ENCODE results near the gene CHCHD4. TPM values are rescaled to one million over a fixed set of nuclear protein-coding genes. Genes with fewer than 3 reads are reported as not detected.

CHCHD4 gene
- 10.8 and 12.7 TPM in 2 replicates for total RNA-seq
- long read RNA-seq, transcript CHCHD4-202 (3 exons, 1,405 nt): major isoform, 5 of 11 reads
- long read RNA-seq, transcript CHCHD4-201 (4 exons, 1,603 nt): major isoform, 5 of 11 reads
- long read RNA-seq, partial matches to known transcripts: 0 of 11 reads
- long read RNA-seq, other reads (novel, unspliced or antisense): 1 of 11 reads

DNA sequence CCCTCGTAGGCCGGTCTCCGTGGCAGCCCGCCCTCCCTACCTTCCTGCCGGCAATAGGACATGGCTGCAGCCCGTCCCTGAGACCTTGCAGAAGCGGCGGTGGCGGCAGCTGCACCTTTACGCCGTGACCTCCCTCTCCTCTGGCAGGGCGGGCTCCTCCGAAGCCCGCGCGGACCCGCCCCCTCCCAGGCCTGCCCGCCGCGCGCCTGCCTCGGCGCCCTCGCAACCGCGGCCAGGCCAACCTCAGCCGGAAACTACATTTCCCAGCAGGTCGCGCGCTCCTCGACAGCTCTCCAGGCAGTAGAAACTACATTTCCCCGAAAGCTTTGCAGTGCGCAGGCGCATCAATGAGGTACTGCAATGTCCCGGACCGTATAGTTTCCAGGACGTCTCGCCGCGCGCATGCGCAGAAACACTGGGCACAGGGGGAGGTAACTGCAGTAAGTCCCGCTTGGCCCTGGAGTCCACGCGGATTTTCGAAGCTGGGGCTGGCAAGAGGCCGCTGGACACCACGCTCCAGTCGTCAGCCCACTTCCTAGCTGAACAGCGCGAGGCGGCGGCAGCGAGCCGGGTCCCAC, at the start of gene CHCHD4, which contains the start of gene TMEM43:
Gene CHCHD4, minus strand, starts transcription at position 256 of the 578 bp plus-strand sequence. Its CDS starts 194 bp downstream, at position 62.
Gene TMEM43, plus strand, starts transcription at position 438 of the 578 bp plus-strand sequence. CDS start 142 bp downstream, outside the sequence.
- peaks cover 23% of the 10 kb centered on the region for H3K36me3 Mint-ChIP-seq (ENCODE audit: insufficient read depth)
- peak; percentile 97 for DNase-seq (ENCODE audit: low spot score, unreplicated experiment)
- H3K4me1 Mint-ChIP-seq (ENCODE audit: low read depth): peaks cover 19% of the 10 kb centered on the region
- peak within 1 kb of the TSS; percentile 100 for H3K27ac Mint-ChIP-seq
- TF ChIP-seq, protein P1, sequence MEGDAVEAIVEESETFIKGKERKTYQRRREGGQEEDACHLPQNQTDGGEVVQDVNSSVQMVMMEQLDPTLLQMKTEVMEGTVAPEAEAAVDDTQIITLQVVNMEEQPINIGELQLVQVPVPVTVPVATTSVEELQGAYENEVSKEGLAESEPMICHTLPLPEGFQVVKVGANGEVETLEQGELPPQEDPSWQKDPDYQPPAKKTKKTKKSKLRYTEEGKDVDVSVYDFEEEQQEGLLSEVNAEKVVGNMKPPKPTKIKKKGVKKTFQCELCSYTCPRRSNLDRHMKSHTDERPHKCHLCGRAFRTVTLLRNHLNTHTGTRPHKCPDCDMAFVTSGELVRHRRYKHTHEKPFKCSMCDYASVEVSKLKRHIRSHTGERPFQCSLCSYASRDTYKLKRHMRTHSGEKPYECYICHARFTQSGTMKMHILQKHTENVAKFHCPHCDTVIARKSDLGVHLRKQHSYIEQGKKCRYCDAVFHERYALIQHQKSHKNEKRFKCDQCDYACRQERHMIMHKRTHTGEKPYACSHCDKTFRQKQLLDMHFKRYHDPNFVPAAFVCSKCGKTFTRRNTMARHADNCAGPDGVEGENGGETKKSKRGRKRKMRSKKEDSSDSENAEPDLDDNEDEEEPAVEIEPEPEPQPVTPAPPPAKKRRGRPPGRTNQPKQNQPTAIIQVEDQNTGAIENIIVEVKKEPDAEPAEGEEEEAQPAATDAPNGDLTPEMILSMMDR (IDR thresholded peaks at IDR 0.05; ENCODE audit: unreplicated experiment): no peak
- peak within 1 kb of the TSS; percentile 92 for H3K4me3 Mint-ChIP-seq (ENCODE audit: low read depth)
- no peaks in the 10 kb centered on the region for H3K27me3 Mint-ChIP-seq
- no peaks in the 10 kb centered on the region for H3K9me3 Mint-ChIP-seq (ENCODE audit: low read depth)

DNA sequence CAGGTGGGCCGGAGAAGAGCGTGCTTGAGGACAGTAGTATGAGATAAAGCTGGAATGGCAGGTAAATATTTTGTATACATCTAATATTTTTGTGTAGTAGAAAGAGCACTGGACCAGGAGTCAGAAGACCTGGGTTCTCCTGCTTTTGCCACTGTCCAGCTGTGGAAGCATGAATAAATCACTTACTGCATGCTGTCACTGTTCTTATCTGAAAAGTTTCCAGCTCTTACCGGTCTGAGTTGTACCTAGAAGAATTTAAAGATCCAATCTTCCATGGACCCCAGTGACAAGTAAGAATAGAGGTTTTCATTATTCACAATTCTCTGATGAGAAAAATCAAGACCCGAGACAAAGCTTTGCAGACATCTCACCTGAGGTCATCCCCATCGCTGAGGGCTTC, 47.8 kb upstream of the CHCHD4 start:
- H3K4me1 Mint-ChIP-seq (ENCODE audit: low read depth): peaks cover 11% of the 10 kb centered on the region
- H3K9me3 Mint-ChIP-seq (ENCODE audit: low read depth): no peaks in the 10 kb centered on the region
- H3K27ac Mint-ChIP-seq: no peak overlapping the region
- peaks cover 21% of the 10 kb centered on the region for H3K36me3 Mint-ChIP-seq (ENCODE audit: insufficient read depth)
- TF ChIP-seq, protein P1 (IDR thresholded peaks at IDR 0.05; ENCODE audit: unreplicated experiment): no peak
- H3K27me3 Mint-ChIP-seq: no peaks in the 10 kb centered on the region
- H3K4me3 Mint-ChIP-seq (ENCODE audit: low read depth): no peak overlapping the region
- DNase-seq (ENCODE audit: low spot score, unreplicated experiment): no peak

DNA sequence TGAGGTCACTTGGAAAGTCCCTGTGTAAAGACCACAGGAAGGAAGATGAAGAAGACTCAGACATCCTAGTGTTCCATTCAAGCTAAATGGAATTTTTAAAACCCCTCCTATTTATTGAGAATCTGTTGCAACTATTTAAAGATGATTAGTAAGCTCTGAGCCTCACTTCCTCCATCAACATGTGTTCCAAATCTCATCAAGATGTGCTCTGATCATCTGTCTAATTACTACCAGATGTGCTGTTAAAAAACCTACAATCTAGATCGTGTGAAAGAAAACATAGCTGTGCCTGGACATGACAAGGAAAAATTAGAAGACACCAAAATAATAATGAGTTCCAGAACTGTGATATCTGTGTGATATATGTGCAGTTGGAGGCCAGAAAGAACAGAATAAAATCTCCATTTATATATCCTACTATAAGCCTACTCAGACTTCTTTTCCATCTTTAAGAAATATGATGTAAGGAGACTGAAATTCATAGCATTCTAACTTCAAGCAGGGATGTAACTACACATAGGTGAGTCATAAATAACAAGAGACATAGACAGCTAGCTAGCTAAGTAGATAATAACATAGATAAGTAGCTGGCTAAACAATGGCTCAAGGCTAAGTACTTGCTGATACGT, 46.0 kb upstream of the CHCHD4 start:
- DNase-seq (ENCODE audit: low spot score, unreplicated experiment): no peak
- TF ChIP-seq, protein P1 (IDR thresholded peaks at IDR 0.05; ENCODE audit: unreplicated experiment): no peak
- Mint-ChIP-seq H3K27me3 (no peaks in the 10 kb centered on the region), H3K4me1 (ENCODE audit: low read depth) (peaks cover 6% of the 10 kb centered on the region), H3K9me3 (ENCODE audit: low read depth) (no peaks in the 10 kb centered on the region), H3K4me3 (ENCODE audit: low read depth) (no peak overlapping the region), H3K27ac (no peak overlapping the region), H3K36me3 (ENCODE audit: insufficient read depth) (peaks cover 30% of the 10 kb centered on the region)

DNA sequence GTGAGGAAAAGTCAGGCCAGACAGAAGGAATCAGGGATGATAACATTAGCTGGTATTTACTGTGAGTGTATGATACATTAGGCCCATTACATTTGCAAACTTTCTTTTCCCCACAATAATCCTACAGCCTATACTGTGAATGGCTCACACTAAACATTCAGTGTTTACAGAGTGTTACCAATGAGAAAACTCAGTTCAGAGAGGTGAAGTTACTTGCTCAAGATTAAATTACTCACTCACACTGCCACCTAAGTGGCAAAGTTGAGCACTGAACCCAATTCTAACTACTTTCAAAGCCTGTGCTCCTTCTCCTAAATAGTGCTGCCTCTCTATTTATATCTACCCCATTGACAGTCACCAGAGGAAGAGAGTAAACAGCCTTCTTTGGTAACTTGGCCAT, 45.2 kb upstream of the CHCHD4 start:
- no peak overlapping the region for H3K27ac Mint-ChIP-seq
- no peaks in the 10 kb centered on the region for H3K9me3 Mint-ChIP-seq (ENCODE audit: low read depth)

DNA sequence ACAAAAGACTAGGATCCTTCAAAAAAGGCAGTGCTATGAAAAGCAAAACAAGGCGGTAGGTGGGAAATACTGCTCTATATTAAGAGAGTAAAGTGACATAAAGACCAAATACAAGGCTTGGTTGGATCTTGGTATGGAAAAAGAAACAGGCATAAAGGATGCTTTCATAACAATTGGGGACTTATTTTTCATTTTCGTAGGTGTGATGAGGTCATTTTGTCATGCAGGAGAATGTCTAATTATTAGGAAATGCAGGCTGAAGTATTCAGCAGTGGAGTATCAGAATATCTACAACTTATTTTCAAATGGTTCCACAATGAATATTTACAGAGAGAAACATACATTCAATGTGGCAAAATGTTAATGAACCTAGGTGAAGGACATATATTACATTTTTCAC, 44.8 kb upstream of the CHCHD4 start:
- TF ChIP-seq, protein P1 (IDR thresholded peaks at IDR 0.05; ENCODE audit: unreplicated experiment): no peak
- no peaks in the 10 kb centered on the region for H3K27me3 Mint-ChIP-seq
- no peak overlapping the region for H3K4me3 Mint-ChIP-seq (ENCODE audit: low read depth)
- H3K27ac Mint-ChIP-seq: no peak overlapping the region
- H3K4me1 Mint-ChIP-seq (ENCODE audit: low read depth): no peaks in the 10 kb centered on the region
- H3K9me3 Mint-ChIP-seq (ENCODE audit: low read depth): no peaks in the 10 kb centered on the region
- no peak for DNase-seq (ENCODE audit: low spot score, unreplicated experiment)
- H3K36me3 Mint-ChIP-seq (ENCODE audit: insufficient read depth): peaks cover 38% of the 10 kb centered on the region

More for the DNA sequence above, 45.2 kb upstream of the CHCHD4 start:
- H3K4me1 Mint-ChIP-seq (ENCODE audit: low read depth): peaks cover 2% of the 10 kb centered on the region
- no peak for DNase-seq (ENCODE audit: low spot score, unreplicated experiment)
- TF ChIP-seq, protein P1 (IDR thresholded peaks at IDR 0.05; ENCODE audit: unreplicated experiment): no peak
- peaks cover 34% of the 10 kb centered on the region for H3K36me3 Mint-ChIP-seq (ENCODE audit: insufficient read depth)
- H3K4me3 Mint-ChIP-seq (ENCODE audit: low read depth): no peak overlapping the region
- H3K27me3 Mint-ChIP-seq: no peaks in the 10 kb centered on the region
